GM10847 (cell line): ENCODE measurements around the gene SP4.

ENCODE experiments used
- POLR2A ChIP-seq: IDR thresholded peaks from 2 replicates; pipeline ENCODE4 v1.6.1; 2011; ENCODE audit not compliant: insufficient read length; ENCODE audit errors: extremely low read depth

The SP4 gene

DNA sequence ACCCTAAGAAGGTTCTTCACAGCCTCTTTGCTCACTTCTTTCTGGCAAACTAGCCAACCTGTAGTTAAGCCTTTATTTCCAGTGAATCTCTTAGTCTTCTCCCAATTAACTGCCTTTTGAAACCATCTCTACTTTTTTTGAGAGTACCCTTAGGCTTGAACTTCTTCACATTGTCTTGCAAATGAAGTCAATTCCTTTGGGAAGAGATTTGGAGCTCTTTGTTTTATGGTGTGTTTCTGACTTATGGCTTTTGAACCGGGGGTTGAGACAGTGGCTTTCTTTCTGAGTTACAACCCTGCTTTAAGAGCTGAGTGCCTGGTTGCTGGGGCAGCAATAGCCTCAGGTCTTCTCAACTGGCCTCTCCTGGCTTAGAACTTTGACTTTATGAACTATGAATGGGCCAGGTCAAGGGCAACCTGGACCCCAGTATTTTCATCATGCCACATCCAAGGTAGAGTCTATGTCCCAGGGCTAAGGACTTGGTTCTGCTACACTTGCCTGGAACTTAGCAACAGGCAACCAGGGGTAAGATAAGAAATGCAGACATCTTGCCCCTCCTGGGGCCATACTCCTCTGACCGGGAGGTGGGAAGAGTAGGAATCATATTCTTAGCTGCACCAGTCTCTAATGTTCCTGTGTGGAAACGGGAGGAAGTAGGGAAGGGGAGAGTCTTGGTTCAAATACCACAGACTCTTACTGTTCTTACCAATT, 53.0 kb downstream of the SP4 start:
- TF ChIP-seq POLR2A = no peak

DNA sequence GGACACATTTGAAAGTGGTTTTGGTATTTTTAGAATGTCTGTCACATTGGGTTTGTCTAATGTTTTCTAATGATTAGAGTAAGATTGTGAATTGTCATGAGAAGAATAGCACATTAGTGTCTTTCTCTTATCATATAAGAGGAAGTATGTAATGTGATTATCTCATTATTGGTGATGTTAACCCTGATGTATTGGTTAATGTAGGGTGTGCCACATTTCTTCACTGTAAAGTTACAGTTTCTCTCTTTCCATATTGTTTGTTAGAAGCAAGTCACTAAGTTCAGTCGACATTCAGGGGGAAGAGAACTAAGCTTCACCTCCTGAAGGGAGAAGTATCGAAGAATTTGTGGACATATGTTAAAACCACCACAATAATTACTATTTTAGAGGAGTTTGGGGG, 58.6 kb downstream of the SP4 start:
- TF ChIP-seq POLR2A = no peak

DNA sequence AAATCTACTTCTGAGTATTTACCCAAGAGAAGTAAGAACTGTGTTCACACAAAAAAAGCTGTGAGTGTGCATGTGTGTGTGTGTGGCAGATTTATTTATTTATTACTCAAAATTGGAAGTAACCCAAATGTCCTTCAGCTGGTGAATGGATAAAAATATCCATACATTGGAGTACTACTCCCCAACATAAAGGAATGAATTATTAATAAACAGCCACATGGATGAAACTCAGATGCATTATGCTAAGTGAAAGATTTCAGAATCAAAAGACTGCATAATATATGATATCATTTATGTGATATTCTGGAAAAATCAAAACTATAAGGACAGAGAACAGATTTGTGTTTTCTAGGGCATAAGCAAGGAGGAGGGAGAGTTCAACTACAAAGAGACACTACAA, 67.8 kb downstream of the SP4 start:
- TF ChIP-seq POLR2A = no peak

DNA sequence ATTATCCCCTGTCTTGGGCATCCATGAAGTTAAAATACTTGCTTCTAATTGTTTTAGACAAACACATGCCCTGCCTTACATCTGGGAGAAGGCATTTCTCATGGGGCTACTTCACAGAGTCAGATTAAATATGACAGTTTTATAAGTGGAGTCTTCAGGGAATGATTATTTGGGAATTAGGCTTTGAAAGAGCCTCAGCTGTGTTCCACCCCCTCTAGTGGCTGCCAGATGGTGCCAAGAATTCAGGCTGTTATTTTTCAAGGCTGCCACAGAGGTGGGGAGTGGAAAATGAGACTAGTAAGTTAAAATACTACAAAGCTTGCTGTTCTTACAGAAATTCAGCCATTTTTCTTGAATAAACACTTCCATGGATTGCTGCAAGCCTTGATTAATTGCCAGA, 69.2 kb downstream of the SP4 start:
- no peak for TF ChIP-seq POLR2A

DNA sequence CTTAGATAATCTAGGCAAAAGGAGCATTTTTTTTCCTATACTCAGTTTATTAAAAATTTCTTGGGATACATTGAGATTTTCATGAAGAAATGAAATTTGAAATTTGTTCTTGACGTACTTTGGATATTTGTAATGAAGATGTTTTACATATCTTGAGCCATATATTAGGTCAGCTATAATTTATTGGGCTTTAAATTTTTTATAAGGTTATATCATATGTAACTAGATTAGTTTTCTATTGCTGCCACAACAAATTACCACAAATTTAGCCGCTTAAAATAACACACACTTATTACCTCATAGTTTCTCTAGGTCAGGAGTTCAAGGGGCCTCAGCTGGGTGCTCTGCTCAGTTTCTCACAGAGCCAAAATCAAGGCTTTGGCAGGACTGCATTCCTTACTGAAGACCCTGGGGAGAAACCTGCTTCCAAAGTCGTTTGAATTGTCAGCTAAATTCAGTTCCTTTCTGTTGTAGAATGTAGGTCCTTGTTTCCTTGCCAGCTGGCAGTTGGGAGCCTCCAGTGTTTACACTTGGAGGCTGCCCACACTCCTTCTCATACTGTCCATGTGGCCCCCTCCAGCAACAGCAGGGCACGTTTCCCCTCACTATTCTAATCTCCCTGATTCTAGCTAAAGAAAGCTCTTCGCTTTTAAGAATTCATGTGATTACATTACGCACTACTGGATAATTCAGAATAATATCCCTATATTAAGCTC, 72.4 kb downstream of the SP4 start:
- no peak for TF ChIP-seq POLR2A

DNA sequence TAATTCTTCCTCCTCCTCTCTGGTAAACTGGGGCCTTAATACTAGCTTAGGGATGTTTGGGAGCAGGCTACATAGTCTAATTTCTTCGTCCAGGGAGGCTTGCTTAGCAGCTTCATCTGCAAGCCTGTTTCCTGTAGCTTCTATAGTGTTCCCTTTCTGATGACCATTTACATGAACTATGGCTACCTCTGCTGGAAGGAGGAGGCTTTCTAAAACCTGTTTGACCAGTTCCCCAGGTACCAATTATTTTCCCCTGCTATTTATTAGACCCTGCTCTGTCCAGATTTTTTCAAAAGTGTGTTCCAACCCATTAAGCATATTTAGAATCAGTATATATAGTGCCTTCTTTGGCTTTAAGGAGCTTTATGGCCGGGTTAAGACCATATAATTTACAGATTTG, 76.1 kb downstream of the SP4 start:
- no peak for TF ChIP-seq POLR2A

DNA sequence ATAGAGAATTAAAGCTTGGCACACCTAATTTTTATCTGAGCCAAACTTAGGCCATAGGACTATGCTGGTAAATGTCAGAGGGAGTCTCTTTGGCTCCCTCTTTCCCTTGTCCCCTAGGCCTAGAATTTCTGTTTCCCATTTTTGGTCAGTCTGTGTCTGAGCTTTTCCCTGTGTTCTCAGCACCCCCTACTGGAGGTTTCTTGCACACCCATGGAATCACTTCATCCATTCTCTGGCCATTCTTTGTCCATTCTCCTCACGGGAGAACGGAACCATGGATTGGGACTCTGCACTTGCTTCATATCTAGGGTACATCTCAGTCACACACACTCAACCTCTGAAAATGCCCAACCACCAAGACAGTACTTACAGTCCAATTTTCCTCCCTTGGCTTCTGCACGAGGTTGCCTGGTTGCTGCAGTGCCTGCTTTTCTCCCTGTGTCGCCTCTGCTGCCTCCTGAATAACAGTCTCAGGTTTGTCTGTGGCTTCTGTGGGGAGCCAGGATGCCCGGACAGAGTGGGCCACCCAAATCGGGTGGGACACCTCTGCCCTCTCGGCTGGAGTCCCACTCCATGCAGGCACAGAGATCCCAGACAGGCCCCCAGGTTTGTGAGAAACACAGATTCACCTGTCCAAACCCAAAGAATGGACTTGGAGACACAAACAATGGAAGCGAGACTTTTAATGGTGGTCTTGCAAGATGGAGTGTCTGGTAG, 79.9 kb downstream of the SP4 start:
- no peak for TF ChIP-seq POLR2A

DNA sequence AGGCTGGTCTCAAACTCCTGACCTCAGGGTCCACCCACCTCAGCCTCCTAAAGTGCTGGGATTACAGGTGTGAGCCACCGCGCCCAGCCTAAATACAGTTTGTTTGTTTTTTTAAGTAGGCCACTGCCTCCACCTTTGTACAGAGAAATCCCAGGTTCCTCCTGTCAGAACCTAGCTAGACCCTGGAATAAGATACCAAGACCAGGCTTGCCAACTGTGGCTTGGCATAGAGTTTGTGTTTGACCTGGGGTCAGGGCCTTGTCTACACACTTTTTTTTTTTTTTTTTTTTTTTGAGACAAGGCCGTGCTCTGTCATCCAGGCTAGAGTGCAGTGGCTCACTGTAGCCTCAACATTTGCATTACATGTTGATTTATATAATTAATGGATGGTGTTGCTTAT, 80.7 kb downstream of the SP4 start:
- no peak for TF ChIP-seq POLR2A

DNA sequence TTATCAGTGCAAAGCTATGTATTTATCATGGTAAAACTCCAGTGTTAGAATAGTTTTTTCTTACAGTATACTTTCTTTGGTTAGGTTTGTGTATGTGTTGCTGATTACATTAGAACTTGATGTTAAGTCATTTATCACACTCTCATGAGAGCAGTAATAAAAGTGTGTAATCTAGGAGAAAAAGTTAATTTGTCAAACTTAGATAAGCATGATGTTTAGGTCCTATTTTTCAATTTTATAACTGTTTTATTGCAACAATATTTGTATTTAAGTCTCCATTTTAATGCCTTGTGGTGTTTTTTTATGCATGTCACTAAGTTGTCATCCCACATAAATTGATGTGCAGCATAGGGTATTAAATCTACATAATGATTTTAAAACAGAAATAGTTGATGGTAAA, 86.2 kb downstream of the SP4 start:
- no peak for TF ChIP-seq POLR2A

DNA sequence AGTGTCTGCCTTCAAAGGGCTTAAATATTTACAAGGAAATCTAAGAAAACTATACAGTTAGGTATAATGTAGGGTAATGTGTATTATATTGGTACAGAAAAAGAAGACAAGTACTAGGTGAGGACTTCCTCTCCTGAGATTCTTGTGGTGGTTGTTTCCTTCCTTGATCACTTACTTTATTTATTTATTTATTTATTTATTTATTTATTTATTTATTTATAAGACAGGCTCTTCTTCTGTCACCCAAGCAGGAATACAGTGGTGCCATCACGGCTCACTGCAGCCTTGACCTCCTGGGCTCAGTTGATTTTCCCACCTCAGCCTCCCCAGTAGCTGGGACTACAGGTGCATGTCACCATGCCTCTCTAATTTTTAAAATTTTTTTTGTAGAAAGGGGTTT, 96.8 kb downstream of the SP4 start:
- no peak for TF ChIP-seq POLR2A

DNA sequence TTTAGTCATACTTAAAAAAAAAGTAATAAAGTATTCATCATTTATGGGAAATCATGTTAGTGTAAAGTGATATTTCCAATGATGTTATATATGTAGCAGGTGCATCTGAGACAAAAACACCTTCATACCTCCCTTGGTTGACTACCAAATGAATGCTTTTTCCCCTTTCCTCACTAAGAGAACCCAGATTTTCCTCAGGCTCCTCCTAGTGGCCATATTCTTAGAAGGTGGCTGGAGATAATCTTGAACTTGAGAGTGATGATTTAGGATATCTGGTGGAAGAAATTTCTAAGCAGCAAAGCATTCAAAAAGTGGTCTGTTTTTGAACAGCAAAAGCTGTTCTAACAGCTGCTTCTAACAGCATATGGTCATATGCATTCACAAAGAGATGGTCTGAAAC, 98.1 kb downstream of the SP4 start:
- TF ChIP-seq POLR2A = no peak

DNA sequence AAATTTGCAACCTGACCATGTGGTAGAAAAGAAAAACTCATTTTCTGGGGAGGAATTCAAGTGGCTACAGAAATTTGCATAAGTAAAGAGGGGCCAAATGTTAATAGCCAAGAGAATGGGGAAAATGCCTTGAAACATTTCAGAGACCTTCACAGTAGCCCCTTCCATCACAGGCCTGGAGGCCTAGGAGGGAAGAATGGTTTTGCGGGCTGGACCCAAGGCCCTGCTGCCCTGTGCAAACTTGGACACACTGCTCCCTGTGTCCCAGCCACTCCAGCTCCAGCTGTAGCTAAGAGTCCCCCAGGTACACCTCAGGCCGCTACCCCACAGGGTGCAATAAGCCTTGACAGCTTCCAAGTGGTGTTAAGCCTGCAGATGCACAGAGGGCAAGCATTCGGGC, 98.6 kb downstream of the SP4 start:
- TF ChIP-seq POLR2A = no peak

DNA sequence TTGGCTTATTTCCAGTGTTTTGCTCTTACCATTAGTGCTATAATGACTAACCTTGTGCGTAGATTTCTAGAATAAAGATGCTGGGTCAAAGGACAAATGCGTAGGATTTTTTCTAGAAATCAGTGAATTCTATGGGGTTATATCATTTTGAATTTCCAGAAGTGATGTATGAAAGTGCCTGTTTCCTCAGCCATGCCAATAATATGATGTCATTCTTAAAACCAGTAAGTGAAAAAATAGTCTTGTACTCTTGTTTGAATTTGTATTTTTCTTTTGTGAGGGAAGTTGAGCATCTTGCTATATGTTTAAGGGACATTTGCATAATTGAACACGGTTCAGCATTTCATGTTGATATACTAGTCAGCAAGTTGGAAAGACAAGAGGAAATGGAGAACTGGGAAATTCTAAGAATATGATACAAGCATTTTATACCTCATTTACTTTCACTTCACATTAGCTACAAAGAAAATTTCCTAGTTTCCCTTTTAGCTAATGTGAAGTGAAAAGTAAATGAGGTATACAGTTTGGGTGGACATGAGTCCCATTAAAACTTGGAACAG, 111.1 kb downstream of the SP4 start:
- no peak for TF ChIP-seq POLR2A

DNA sequence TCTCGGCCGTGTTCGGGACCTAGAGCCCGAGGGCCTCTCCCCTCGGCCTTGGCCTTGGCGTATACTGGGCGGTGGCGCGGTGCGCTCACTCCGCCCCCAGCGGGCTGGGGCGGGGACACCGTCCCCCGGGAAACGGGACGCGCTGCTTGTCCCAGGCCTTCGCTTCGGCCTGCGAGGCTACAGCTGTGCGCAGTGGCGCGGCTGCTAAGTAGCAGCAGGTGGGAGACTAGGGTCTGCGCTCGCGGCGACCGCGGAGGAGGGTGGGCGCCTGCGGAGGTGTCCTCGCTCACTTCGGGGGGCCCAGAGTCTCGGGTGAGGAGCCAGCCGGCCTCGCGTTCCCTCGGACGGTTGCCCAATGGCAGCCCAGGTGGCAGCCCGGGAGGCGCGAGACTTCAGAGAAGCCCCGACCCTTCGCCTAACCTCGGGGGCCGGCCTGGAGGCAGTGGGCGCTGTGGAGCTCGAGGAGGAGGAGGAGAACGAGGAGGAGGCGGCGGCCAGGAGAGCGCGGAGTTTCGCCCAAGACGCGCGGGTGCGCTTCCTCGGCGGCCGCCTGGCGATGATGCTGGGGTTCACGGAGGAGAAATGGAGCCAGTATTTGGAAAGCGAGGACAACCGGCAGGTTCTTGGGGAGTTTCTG, 115.1 kb downstream of the SP4 start, which contains the start of gene DNAH11:
DNAH11 (plus strand) TSS at position 149 of the 637 bp plus-strand sequence; CDS start at position 356, 207 bp downstream.
- no peak for TF ChIP-seq POLR2A

DNA sequence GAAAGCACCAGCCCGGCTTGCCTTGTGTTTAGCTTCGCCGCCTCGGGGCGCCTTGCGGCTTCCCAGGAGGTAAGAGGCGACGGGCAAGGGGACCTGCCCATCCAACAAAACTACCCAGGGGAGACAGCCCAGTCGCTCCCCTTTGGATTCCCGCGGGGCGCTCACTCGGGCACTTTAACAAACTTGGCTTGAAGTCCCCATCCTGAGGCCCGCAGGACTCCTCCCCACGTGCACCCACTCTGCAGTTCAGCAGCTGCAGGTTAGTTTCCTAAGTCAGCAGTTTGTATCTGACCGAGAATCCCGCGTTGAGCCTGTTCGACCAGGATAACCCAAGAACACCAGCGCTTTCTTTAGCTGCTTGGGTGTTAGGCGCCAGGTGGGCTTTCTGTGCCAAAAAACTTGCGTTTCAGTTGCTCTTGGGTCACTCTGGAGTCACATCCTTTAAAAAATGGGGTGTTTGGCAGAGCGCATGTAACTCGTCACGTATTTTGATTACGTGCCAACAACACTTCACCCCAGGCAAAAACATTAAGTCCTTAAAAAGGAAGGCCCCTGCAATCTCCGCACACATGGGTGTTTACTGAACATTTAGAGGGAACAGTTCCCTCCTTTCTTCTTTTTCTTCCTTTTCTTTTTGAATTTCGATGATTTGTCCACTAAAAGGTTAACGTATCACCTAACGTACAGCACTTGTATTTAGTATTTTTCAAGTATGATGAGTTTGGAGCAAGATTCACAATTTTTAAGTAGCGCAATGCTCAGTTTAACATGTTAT, 115.8 kb downstream of the SP4 start:
- TF ChIP-seq POLR2A = no peak

DNA sequence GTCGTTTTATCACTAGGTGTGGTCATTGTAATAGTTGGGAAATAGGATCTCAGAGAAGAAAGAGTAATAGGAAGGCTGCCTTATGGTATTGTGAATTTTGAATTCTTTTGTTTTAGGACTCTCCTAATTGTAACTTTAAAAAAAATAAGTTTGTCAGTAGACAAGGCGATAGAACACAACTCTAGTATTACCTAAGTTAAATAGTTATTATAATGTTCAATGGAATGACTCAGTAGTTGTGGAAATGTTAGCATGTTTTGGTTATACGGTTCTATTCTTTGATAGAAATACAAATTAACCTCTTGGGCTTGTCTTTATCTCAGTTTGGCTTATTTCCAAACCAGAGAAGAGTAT, 116.4 kb downstream of the SP4 start:
- TF ChIP-seq POLR2A = no peak
